GM19452 (cell line): ENCODE measurements around the gene ANKRD33.

Experiments used
- ATAC-seq: cut with Tn5 transposase; IDR thresholded peaks from one replicate; pipeline ENCODE4 v1.9.1; 2021; ENCODE audit not compliant: unreplicated experiment

ANKRD33 gene, protein sequence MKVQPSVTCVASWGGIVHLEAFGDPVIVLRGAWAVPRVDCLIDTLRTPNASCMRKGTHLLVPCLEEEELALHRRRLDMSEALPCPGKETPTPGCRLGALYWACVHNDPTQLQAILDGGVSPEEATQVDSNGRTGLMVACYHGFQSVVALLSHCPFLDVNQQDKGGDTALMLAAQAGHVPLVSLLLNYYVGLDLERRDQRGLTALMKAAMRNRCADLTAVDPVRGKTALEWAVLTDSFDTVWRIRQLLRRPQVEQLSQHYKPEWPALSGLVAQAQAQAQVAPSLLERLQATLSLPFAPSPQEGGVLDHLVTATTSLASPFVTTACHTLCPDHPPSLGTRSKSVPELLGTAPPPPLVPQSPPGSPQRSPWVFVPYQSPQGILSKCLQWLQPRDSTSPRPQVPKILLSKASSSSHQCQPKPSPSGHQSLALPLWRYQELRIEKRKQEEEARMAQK

DNA sequence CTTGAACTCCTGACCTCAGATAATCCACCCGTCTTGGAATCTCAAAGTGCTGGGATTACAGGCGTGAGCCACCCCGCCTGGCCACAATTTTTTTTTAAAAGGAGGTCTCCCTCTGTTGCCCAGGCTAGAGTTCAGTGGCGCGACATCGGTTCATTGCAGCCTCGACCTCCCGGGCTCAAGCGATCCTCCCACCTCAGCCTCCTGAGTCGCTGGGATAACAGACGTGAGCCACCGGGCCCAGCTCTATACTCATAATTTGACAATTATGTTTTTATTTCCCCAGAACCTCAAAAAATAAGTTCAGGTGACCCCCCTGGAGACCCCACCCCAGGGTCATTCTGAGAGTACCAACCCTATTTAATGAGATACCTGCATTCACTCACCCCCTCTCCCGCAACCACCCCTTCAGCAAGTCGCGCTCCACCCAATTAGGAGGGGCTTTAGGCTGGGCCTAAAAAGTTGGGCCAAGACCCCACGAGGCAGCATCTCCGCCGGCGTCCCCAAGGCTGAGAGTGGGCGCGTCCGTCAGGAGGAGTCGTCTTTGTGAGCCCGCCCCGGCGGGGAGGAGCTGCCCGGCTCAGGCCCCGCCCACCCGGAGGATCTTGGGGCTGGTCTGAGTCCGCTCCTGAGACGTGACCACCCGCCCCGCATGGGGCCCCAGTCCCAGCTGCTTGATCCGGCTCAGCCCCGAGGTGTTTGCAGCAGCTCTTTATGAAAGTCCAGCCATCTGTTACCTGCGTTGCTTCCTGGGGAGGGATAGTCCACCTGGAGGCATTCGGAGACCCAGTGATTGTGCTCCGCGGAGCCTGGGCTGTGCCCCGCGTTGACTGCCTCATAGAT, at the start of gene ANKRD33:
TSS of gene ANKRD33 (plus strand) at position 628 of the 840 bp plus-strand sequence. CDS start at position 712, 84 bp downstream.
- ATAC-seq, result no peak

DNA sequence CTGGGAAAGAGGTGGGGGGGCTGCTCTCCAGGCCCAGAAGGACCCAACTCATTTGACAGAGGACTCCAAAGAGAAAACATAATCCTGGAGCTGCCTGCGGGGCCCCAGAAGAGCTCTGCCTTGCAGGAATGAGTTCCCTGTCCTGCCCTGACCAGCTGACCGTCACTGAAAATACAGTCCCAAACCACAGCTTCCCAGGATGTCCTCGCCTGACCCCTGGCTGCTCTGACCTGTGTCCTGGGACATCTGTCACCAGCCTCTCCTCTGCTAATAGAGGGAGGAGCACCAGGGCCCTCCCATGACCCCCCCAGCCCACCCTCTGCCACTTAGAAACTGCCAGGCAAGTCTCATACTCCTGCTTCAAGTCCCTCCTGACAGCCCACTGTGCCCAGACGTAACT, 49.1 kb upstream of the ANKRD33 start:
- no peak for ATAC-seq

DNA sequence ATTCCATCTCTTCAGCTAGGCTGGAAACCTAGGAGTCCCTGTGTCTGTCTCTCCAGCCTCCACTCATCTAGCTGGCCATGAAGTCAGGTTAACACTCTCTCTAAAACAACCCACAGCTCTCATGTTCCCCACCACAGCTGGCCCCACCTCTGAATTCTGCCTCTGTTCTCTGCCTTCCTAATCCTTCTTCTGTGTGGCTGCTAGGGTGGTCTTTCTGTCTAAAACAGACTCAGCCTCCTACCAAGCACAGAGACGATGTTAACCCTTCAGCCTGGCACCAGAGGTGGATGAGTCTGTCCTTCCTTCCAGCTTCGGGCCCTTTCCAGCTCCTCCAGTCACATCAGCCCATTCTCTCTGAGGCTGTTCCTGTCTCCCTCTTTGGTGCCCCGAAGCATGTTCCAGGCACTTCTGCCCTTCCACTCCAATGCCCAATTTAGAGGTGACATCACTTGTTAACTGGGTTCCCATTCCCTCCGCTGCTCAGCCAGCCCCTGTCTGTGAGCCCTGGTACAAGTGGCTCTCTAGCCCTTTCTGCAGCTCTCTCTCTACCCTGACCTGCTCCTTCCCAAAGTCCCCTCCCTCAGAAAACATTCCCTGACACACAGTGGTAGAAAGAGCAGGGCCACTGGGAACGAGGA, 48.5 kb upstream of the ANKRD33 start:
- no peak for ATAC-seq

GRCh38 chr12:51840966-51841365, 46.9 kb upstream of the ANKRD33 start:
- ATAC-seq, result no peak

DNA sequence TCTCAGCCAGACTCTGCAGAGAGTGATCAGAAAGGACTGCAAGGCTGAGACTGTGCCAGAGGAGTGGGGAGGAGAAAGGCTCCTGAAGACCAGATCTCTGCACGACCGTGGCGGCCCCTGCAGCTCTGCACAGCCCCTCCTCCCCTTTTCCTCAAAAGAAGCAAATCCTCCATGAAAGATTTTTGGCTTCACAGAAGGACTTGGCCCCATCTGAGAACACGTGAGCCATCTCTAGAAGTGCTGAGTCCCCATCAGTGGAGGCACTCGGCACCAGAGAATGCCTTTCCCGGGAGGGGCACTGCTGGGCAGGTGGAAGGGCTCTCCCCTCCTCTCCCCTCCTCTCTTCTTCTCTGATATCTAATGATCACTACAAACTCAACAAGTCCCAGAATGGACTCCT, 46.2 kb upstream of the ANKRD33 start:
- ATAC-seq, result no peak

DNA sequence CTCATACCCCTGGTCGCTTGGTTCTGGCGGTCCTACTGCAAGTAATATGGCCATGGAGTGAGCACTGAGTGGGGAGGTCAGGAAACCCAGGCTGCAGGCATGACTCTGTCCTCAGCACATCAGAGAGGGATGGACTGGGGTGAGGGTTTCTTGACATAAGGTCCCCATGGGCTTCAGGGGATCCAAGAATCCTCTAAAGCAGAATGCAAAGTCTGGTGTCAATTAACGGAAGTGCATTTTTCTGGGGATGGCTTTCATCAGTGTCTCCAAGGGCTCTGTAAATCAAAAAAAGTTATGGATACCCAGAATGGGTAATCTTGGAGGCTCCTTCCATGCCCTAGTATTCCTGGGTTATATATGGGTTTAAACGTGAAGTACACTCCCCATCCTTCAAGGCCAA, 43.0 kb upstream of the ANKRD33 start:
- no peak for ATAC-seq

DNA sequence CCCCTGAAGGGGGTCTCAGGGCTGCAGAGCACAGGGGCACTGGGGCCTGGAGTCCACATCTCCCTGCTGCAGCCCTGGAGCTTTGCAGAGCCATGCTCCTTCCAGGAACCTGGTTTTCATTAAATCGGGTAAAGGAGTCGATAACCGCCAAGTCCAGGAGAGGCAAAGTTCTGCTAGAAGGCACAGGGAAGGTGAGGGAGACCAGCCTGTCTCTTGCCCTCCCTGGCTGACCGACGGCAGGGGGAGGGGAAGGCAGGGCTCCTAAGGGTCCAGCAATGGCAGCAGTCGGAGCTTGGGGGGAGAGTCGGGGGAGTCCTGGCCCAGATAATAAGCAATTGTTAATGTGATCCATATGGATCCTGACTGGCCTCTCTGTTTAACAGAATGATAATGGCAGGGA, 42.4 kb upstream of the ANKRD33 start:
- no peak for ATAC-seq

DNA sequence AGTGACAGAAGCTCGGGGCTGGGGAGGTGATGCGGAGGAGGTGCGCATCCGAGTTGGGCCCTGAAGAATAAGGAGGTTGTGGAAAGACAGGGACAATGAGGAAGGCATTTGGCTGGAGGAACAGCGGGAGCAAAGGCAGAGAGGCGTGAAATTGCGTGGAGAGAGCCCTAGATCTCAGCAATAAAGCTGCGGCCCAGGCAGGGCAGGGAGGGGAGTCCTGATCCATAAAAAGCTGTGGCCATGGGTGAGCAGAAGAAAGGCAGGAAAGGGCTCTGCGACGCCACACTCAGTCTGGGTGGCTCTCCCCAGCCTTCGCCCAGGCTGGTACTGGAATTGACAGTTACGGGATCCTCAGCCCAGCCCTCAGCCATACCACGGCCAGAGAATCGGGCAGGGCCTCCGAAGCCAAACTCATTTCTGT, 41.6 kb upstream of the ANKRD33 start:
- no peak for ATAC-seq

DNA sequence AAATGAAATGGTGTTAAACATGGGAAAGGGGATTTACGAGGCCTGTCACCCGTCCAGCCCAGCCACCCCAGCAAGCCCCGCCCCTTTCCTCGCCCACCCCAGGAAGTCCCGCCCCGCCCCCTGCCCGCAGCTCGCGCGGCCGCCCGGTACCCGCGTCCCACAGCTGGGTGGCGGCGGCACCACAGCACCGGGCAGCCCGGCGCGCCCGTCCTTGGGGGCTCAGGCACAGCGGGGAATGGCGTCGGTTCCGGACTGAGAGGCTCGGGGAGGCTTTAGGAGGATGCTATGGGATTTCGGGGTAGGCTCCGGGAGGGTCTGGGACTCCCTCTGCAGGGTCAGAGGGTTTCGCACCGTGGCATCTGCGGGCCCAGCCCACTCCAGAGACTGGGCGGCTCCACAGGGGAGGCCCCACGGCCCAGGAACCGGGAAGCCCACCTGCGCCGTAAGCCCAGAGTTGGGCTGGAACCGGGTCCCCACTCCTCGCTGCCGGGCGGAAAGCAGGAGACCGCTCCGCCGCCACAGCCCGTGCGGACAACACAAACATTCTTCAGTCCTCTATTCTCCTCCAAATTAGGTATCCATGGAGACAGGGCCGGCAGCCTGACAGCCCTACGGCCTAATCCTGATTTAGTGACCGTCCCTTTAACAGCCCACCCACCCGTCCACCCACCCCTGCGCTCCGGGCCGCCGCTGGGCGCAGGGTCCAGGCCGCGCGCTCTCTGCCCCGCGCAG, 40.8 kb upstream of the ANKRD33 start:
- no peak for ATAC-seq

GRCh38 chr12:51847643-51848325, 40.1 kb upstream of the ANKRD33 start:
- no peak for ATAC-seq

- ATAC-seq, result no peak
These were observed 39.6 kb upstream of the ANKRD33 start, which contains the start of gene FIGNL2 for GRCh38 chr12:51848326-51848727. TSS of gene FIGNL2 (minus strand) at chr12:51848718. CDS start at chr12:51822413, 26,305 bp downstream.

DNA sequence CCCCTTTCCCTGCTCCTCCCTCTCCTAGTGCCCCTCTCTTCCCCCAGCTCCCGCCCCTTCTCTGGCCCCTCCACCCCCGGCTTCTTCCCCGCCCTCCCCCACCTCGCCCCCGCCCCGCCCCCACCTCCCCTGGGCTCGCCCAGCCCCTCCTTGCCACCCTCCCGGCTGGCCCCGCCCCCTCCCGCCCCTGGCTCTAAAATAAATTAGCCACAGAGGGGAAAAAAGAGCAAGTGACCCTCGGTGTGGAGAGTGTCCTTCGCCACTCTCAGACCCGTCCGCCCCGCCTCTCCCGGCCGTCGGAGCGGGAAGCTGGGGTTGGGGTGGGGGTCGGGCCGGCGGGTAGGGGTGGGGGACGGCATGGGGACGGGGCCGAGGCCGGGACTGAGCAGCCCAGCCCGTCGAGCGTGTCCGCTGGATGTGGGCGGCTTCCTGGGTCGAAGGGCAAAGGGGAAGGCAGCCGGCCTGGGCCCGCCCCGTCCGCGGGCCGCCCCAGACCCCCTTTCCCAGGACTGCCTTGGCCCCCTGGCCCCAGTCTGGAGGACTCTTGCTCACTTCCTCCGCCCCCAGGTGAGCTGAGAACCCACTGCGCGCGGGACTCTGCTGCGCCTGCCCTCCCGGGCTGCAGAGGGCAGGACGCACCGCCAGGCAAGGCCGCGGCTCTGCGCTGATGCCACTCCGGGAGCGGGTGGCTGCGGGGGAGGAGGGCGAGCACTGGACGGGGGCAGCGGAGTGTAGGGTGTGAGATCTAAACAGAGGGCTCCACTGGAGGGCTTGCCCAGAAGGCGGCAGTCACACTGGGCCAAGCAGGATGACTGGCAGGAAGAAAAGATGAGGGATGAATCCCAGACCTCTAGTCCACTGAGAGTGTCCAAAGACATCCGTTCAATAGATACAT, 38.8 kb upstream of the ANKRD33 start:
- no peak for ATAC-seq

DNA sequence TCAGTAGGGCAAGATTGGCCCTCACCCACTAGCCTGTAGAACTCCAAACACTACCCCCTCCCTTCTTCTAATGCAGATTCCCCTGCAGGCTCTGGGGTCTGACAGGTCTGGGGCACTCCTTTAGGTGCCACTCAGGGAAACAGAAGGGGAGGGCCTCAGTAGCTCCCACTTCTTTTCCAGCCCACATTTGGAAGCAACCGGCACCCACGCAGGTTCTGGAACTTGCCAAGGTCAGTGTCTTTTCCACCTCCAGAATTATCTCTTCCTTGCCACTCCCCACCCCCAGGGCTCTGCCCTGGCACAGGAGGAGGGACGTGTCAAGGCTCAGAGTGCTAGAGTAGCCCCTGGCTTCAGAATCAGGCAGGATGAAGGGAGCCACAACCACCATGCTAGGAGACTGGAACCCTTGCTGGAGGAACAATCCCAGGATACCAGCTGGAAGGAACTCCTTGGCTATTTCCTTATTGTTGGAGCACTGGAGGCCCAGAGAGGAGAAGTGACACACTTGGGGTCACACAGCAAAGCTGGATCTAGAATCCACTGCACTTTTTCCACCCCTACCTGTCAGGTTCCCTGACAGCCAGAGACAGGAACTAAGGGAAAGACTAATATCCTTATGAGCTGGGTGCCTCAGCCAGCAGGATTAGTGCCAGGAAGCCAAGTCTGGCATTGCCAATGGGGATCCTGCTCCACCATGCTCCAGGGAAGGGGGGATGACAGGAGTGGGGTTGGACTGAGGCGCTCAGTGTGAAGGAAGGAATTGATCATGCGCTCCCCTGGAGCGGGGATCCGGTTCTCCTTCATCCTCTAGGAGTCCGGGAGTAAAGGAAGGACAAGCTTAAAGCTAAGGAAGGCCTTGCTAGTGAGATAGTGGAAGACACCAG, 37.6 kb upstream of the ANKRD33 start:
- ATAC-seq, result no peak

DNA sequence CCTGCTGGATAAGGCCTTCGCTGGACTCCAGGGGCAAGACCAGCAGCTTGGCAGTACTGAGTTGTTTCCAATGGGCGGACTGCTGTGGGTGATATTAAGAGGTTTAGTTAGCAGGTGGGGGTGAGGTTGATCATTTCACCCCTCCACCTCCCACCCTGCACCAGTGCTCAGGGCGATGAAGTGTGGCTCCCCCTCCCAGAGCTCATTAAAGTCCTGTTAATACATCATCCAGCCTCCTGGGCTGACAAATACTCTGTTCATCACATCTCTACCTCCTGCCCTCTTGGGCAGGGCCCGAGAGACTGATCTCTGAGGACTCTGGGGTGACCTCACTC, 37.0 kb upstream of the ANKRD33 start:
- no peak for ATAC-seq

- no peak for ATAC-seq
These were observed 36.3 kb upstream of the ANKRD33 start for GRCh38 chr12:51851413-51852124.

GRCh38 chr12:51852404-51853137, 35.3 kb upstream of the ANKRD33 start:
- ATAC-seq, result no peak
